Cardiac muscle cell (in vitro differentiated cells and primary cell): ENCODE data around the gene CRISPLD2. TPM values are rescaled to one million over a fixed set of nuclear protein-coding genes. Genes with fewer than 3 reads are reported as not detected.
"Not testable (repeated sequence)": the region's sequence is repeated elsewhere in the genome, so short reads cannot be mapped to it uniquely, and the experiment has no call there.

Experiments used
- DNase-seq, 2 donors: peaks; one replicate each; pipeline versions ENCODE4 v3.0.0 to v3.0.0-alpha.2; 2010 to 2017; ENCODE audit warnings: low read depth in 1 of 2, low spot score in 1 of 2
- H3K27ac ChIP-seq: fragments of 200-600 bp; sonication (generic); 2 replicates; pipeline ENCODE4 v1.5.1; 2016
- H3K27me3 ChIP-seq: fragments of 200-600 bp; sonication (generic); 2 replicates; pipeline ENCODE4 v1.6.0; 2016; ENCODE audit warnings: control low read depth
- H3K36me3 ChIP-seq: fragments of 200-600 bp; sonication (generic); 2 replicates; pipeline ENCODE4 v1.5.1; 2016; ENCODE audit warnings: control low read depth
- H3K4me1 ChIP-seq: fragments of 200-600 bp; sonication (generic); 2 replicates; pipeline ENCODE4 v1.8.1; 2017; ENCODE audit warnings: low read depth, mild to moderate bottlenecking, mixed run types
- H3K4me3 ChIP-seq: fragments of 200-600 bp; sonication (generic); 2 replicates; pipeline ENCODE4 v1.5.1; 2016; ENCODE audit warnings: mild to moderate bottlenecking
- H3K9me3 ChIP-seq: fragments of 200-600 bp; sonication (generic); 2 replicates; pipeline ENCODE4 v1.5.1; 2017; ENCODE audit warnings: low read depth, mild to moderate bottlenecking, control low read depth
- polyA plus RNA-seq: library from polyadenylated mRNA; unstranded; fragments of >200 nt; fragmentation: Nextera tagmentation; extraction: Ambion mirVana; gene quantifications from 2 replicates; pipeline ENCODE4 v1.2.1, GENCODE V29; 2016
- total RNA-seq: library from RNA; depleted of rRNA; stranded (reverse); fragments of >200 nt; gene quantifications from 2 replicates; pipeline ENCODE4 v1.2.3, GENCODE V29; 2016
- TF ChIP-seq, protein P1 (sequence below): IDR thresholded peaks from 2 replicates; pipeline ENCODE4 v1.5.1; 2012; ENCODE audit warnings: low read depth, mild to moderate bottlenecking, low read length

Gene CRISPLD2
- total and polyA plus RNA-seq, 2 experiments from 2014 or later = 0.91 to 1.7 TPM

DNA sequence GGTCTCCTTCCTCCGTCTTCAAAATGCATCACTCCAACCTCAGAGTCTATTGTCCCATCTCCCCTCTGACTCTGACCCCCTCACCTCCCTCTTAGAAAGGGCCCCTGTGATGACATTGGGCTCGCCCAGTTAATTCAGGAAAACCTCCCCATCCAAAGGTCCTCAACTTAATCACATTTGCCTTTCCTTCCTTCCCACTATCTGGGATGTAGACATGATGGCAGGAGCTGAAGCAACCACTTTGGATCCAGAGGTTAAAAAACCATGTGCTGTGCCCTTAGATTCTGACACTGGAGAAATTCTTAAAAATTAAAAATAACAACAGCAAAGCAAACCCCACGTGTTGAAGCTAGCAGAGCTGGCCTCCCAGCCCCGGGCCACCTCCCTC, 111.3 kb downstream of the CRISPLD2 start:
- Histone ChIP-seq H3K27ac (no peak overlapping the region), H3K36me3 (no peaks in the 10 kb centered on the region), H3K27me3 (no peaks in the 10 kb centered on the region), H3K4me3 (no peak overlapping the region), H3K9me3 (no peaks in the 10 kb centered on the region), H3K4me1 (peaks cover 8% of the 10 kb centered on the region)
- TF ChIP-seq, protein P1, sequence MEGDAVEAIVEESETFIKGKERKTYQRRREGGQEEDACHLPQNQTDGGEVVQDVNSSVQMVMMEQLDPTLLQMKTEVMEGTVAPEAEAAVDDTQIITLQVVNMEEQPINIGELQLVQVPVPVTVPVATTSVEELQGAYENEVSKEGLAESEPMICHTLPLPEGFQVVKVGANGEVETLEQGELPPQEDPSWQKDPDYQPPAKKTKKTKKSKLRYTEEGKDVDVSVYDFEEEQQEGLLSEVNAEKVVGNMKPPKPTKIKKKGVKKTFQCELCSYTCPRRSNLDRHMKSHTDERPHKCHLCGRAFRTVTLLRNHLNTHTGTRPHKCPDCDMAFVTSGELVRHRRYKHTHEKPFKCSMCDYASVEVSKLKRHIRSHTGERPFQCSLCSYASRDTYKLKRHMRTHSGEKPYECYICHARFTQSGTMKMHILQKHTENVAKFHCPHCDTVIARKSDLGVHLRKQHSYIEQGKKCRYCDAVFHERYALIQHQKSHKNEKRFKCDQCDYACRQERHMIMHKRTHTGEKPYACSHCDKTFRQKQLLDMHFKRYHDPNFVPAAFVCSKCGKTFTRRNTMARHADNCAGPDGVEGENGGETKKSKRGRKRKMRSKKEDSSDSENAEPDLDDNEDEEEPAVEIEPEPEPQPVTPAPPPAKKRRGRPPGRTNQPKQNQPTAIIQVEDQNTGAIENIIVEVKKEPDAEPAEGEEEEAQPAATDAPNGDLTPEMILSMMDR = no peak
- no peak for DNase-seq

DNA sequence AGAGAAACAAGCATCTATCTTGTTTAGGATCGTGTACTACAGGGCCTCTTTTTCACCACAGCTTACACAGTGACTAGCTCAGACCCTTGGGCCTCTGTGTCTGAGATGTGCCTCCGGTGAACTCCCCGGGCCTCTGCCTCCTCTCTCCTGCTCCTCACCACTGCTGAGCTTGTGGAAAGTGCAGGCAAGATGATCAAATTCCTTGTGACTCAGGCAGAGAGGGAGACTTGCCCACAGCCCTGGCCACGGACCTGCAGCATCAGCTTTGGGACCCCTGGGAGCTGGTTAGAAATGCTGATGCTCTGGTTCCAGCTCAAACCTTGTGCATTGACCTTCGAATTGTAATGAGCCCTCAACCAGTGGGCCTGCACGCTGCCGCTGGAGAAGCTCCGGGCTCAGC, 111.7 kb downstream of the CRISPLD2 start:
- TF ChIP-seq, protein P1 = no peak
- H3K4me1 ChIP-seq = peaks cover 8% of the 10 kb centered on the region
- H3K36me3 ChIP-seq = no peaks in the 10 kb centered on the region
- no peaks in the 10 kb centered on the region for H3K9me3 ChIP-seq
- H3K27ac ChIP-seq = no peak overlapping the region
- no peak for DNase-seq
- H3K27me3 ChIP-seq = no peaks in the 10 kb centered on the region
- no peak overlapping the region for H3K4me3 ChIP-seq

DNA sequence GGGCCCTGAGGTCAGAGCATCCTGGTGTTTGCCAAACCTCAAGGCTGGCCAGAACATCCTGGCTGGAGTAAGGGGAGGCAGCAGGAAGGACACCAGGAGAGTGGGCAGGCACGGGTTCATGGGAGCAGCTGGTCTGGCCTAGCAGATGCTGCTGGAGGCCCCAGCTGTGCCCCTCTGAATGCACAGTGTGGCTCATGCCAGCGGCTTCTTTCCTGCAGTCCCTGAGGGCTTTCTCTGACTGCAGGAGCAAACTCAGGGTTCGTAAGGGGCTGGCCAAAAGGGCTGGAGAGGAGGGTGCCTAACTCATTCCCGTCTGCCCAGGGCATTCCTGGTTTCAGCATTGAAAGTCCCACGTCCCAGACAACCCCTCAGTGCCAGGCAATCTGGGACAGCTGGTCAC, 112.9 kb downstream of the CRISPLD2 start:
- TF ChIP-seq, protein P1 = no peak
- H3K4me1 ChIP-seq = peaks cover 8% of the 10 kb centered on the region
- H3K4me3 ChIP-seq = no peak overlapping the region
- DNase-seq = no peak
- H3K36me3 ChIP-seq = no peaks in the 10 kb centered on the region
- no peak overlapping the region for H3K27ac ChIP-seq
- no peaks in the 10 kb centered on the region for H3K9me3 ChIP-seq
- H3K27me3 ChIP-seq = no peaks in the 10 kb centered on the region

DNA sequence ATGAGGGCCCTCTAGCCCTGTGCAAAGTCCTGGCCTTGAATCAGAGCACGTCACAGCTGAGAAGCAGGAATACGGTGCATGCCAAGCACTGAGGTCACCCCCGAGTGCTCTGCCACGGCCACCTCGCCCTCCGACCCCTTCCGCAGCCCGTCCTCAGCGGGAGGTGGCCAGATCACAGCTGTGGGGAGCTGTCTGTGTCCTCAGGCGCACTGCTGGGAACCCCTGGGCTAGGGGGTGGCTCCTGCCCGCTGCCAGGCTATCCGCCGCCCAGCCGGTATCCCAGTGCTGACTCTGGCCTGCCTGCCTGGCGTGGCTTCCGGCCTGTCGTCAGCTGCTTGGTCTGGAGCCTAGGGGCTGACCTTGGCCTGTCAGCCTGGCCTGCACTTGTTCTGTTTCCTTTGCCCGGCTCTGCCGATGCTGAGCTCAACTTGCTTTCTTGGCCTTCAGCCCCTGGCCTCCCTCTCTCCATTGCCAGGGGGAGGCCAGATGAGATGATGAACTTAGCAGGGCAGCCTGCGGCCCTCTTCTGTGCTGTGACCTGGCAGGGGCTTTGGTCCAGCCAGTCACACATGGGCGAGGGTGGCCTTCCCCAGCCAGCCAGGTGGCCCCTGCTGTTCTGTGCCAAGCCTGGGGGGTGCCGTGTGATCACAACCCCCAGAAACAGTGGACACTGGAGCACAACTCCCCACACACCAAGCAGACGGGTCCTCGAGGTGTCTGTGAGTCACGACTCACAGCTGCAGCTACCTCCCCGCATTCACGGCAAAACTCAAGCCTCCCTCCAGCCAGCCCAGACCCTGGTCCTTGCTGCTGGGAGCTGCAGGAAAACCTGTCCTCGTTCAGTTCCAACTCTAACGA, 114.2 kb downstream of the CRISPLD2 start:
- H3K9me3 ChIP-seq = no peaks in the 10 kb centered on the region
- peaks cover 6% of the 10 kb centered on the region for H3K4me1 ChIP-seq
- peak in 1 of 2 donors; percentile 32 for DNase-seq
- H3K4me3 ChIP-seq = no peak overlapping the region
- TF ChIP-seq, protein P1 = no peak
- H3K36me3 ChIP-seq = no peaks in the 10 kb centered on the region
- no peaks in the 10 kb centered on the region for H3K27me3 ChIP-seq
- no peak overlapping the region for H3K27ac ChIP-seq

DNA sequence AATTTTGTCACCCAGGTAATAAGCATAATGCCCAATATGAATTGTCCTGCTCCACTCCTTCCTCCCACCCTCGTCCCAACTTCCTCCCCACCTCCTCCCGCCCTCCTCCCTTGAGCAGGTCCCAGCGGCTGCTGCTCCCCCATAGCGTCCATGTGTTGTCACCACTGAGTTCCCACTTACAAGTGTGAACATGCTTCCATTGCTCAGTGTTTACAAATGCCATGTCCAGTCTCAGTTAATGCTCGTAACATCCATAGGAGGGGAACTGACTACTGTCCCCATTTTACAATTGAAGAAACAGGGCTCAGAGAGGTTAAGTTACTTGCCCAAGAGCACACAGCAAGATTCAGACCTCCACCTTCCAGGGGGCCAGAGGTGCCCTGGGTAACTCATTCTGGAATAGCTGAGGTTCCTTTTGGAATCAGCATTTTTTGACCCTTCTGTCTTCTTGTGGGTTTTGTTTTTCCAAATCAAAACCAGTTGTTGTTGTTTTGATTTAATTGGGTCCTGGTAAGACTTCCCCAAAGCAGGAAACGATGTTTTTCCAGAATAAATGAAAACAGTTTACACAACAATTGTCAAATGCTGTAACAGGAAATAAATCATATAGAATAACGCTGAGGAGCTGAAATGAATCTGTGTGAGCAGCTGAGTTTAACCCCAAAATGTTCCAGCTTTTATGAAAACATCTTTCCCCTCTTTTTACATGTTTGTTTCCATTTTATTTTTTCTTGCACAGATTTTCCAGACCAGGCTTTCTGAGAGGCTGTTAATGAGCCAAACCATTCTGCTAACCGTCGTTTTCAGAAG, 117.6 kb downstream of the CRISPLD2 start:
- DNase-seq = no peak
- Histone ChIP-seq H3K9me3 (no peaks in the 10 kb centered on the region), H3K27ac (no peak overlapping the region), H3K4me3 (no peak overlapping the region), H3K27me3 (no peaks in the 10 kb centered on the region), H3K4me1 (no peaks in the 10 kb centered on the region), H3K36me3 (no peaks in the 10 kb centered on the region)
- TF ChIP-seq, protein P1 = no peak

DNA sequence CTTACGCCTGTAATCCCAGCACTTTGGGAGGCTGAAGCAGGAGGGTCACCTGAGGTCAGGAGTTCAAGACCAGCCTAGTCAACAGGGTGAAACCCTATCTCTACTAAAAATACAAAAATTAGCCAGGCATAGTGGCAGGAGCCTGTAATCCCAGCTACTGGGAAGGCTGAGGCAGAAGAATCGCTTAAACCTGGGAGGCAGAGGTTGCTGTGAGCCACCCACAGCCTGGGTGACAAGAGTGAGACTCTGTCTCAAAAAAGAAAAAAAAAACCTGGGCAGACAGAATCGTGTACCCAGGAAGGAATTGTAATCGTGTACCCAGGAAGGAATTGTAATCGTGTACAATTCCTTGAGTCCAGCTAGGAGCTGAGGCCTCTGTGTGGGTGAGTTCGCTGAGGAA, 118.8 kb downstream of the CRISPLD2 start:
- H3K36me3 ChIP-seq, H3K9me3 ChIP-seq, H3K4me3 ChIP-seq, H3K27me3 ChIP-seq, H3K27ac ChIP-seq, H3K4me1 ChIP-seq, DNase-seq: not testable (repeated sequence)
